Subcutaneous adipose tissue (tissue), 4 donors: ENCODE data around the gene SPTBN1. TPM values are rescaled to one million over a fixed set of nuclear protein-coding genes. Genes with fewer than 3 reads are reported as not detected.

ENCODE experiments used
- CTCF ChIP-seq: fragments of 450-650 bp; IDR thresholded peaks from one replicate; pipeline ENCODE4 v1.5.1; 2016; ENCODE audit warnings: low read depth, mild to moderate bottlenecking, control low read depth, antibody characterized with exemption, moderate library complexity
- total RNA-seq, 4 donors: library from RNA; depleted of rRNA; stranded (reverse); fragments of >200 nt; gene quantifications; one replicate each; pipeline ENCODE4 v1.1.0, GENCODE V29; 2016

Gene SPTBN1
- total RNA-seq, 4 donors from 2014 or later: 655 to 1,523 (median 889) TPM

GRCh38 chr2:54680397-54681041, 224.4 kb downstream of the SPTBN1 start:
- TF ChIP-seq CTCF: no peak

GRCh38 chr2:54681416-54681815, 225.3 kb downstream of the SPTBN1 start:
- TF ChIP-seq CTCF: no peak

- no peak for TF ChIP-seq CTCF
These were observed 227.5 kb downstream of the SPTBN1 start for GRCh38 chr2:54683596-54683995.

- TF ChIP-seq CTCF: no peak
These were observed 229.2 kb downstream of the SPTBN1 start for GRCh38 chr2:54685263-54685775.

GRCh38 chr2:54687595-54688152, 231.5 kb downstream of the SPTBN1 start:
- no peak for TF ChIP-seq CTCF

GRCh38 chr2:54691445-54692135, 235.5 kb downstream of the SPTBN1 start:
- no peak for TF ChIP-seq CTCF

GRCh38 chr2:54692556-54692955, 236.4 kb downstream of the SPTBN1 start:
- TF ChIP-seq CTCF: no peak
